Umbilical cord (tissue), 2 donors: ENCODE results near the gene UPP2. TPM values are rescaled to one million over a fixed set of nuclear protein-coding genes. Genes with fewer than 3 reads are reported as not detected.

Experiments
- DNase-seq: peaks from one replicate; pipeline ENCODE4 v3.0.0-alpha.2; 2015; ENCODE audit warnings: low spot score
- total RNA-seq: library from RNA; depleted of rRNA; stranded (reverse); fragments of >200 nt; gene quantifications from one replicate; pipeline ENCODE4 v1.2.3, GENCODE V29; 2014; ENCODE audit warnings: low replicate concordance; ENCODE audit not compliant: insufficient read depth

UPP2 gene
- total RNA-seq, 1 donor from 2014 or later, result 0.24 TPM

DNA sequence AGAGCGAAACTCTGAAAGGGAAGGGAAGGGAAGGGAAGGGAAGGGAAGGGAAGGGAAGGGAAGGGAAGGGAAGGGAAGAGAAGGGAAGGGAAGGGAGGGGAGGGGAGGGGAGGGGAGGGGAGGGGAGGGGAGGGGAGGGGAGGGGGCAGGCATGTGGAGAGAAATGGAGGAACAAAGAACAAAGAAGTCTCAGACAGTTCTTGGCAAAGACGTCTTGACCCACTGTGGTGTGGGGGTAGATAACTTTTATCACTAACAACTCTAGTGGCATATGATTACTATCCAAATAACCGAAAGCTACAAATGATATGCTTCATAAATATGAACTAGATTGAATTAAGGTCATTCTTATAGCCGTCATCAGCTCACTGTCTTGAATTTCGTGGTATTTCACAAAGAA lies 3.2 kb downstream of the UPP2 start:
- no peak for DNase-seq

DNA sequence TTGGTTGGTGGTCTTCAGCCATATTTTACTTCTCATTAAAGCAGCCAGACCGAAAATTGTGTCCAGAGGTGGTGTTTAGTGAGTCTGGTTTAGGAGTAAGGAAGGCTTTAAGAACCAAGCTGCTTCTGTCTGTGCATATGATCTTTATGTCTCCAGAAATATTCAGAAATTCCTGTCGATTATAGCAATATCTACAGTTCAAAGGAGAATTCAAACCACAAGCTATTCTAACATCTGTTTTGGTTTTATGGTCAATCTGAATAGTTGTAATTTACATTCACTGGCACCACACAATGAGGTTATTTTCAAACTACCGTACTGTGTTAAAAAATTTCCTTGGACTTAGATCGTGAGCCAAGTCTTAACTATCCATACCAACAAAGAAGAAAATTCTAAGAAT lies 11.3 kb downstream of the UPP2 start:
- peak; percentile 40 for DNase-seq

DNA sequence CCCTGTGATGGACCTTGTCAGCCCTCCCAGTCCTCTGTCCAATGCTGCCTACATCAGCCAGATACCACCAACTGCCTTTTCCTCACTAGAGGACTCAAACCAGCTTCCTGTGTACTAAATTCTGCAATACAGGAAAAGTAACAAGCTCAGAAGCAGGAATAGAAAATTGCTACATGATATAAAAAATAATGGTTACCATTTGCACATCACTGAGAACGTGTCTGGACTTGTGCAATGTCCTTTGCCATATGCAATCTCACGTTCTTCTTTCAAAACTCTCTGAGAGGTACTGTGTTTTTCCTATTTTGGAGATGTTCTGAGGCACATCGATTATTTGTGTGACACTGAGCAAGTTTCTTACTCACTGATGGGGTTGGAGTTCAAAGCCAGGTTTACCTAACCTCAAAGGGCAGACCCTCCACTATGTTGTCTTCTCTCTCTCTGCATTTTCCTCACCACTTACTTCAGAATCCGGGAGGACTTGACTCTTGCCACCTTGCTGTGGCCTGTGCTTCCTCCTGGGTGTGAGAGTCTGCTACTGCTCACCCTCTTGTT lies 12.1 kb downstream of the UPP2 start:
- DNase-seq, result no peak

DNA sequence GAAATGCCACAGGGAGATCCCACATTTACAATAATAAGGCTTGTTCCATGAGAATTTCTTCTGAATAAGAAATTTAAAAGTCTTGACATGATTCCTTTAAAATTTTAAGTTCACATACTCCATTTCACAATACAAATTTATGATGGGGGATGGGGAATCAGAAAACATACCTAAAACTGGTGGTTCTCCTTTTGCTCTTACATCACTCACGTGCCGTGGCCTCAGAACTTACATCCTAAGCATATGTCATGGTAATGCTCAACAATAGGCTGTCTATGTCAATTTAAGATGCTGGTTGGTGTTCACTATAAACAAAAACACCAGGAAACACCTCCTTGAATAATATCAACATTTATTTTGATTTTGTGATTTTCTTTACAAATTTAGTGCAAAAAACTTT lies 12.8 kb downstream of the UPP2 start:
- no peak for DNase-seq

DNA sequence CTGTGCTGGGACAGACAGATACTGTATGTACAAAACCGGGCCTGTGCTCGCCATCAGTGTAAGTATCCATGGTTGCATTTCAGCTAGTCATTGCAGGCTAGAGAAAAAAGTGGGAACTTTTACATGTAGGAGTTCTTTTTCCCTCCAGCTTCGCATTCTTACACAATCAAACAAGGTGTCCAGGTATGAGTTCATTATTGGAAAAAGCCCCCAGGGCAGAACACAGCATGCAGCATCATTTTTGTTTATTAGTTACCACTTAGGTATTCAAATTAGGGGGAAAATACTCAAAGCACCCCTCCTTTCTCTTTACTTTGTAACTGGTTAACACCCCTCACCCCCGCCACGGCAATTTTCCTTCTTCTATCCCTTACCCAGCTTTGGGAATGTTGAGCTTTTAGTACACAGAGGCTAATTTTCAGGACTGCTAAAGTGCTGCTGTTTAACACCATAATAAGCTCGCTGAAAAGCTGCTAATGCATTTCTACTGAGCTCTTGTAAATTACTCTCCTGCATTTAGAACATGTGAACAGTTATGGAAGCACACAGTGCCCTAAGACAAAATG lies 13.6 kb downstream of the UPP2 start:
- no peak for DNase-seq

DNA sequence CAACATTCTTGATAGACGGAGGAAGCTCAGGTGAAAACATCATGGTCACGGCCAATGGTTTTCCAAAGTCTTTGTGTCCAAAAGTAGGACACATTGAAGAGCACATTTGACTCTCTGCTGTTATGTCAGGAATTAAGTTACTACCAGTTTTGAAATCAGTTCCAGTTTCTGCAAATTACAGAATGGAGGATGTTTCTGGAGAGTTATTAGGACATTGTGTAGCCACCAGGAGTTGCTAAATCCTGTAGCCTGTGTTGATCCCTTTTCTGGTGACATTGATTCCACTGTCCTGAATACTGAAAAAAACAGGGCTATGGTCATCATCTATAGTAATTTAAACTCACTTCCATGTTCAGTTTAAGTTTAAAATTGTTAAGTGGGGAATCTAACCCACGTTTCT lies 15.3 kb downstream of the UPP2 start:
- no peak for DNase-seq

DNA sequence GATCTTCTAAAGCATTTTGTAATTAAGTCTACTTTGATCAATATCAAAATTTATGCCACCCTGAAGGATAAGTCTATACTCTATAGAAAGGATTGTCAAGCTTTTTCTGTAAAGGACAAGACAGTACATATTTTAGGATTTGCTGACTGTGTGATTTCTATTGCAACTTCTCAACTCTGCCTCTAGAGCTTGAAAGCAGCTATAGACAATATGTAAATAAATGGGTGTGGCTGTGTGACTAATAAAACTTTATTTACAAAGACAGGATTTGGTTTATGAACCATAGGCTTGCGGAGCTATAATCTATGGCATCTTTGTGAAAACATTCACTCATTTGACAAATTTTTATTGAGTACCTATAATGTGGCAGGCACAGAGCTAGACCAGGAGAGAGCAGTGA lies 18.4 kb downstream of the UPP2 start:
- DNase-seq, result no peak

DNA sequence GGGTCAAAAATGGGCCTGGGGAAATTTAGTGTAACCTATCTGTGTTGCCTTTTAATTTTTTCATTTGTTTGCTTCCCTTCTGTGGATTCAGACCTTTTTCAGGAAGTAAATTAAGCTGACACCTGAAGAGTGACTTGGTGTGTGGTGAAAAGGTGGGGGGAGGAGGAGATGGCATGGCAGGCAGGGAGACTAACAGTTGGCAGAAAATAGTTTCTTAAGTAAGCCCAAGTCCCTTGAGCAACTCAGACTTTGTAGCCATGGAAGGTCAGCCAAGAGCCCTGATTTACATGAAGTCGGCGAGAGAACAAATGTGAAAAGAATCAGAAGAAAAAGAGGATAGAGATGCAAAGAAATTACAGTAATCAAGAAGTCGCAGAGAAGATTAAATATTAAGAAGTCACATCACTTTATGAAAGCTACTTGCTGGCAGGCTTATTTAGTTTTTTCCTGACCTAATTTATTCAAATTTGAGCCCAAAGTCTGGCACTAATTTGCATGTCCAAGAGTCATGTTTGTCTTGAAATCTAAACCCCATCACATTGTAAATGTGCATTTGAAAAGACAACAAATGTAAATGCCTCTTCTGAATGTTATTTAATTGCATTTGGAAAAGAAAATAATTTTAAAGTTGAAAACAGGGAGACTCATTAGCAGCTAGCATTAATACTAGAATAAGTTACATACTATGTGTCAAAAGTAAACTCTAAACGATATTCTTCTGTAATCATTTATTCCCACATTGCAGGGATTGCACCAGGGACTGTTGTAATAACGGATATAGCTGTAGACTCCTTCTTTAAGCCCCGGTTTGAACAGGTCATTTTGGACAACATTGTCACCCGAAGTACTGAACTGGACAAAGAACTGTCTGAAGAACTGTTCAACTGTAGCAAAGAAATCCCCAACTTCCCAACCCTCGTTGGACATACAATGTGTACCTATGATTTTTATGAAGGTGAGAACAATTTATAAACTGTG lies 19.3 kb downstream of the UPP2 start:
- DNase-seq, result no peak

DNA sequence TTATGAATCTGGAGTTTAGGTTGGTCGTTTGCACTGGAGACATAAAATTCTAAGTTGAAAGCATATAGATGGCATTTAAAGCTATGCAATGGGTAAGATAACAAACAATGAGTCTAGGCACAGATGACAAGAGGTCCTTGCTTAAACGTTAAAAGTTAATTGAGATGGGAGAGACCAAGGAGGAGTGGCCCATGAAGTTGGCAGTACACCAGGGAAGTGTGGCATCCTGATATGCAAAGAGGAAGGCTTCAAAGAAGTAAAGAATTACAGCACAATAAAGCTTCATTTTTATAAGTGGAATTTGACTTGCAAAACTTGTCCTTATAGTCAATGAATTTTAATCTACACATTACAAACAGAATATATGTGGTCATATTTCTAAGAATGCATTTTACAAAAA lies 23.2 kb downstream of the UPP2 start:
- DNase-seq, result no peak

DNA sequence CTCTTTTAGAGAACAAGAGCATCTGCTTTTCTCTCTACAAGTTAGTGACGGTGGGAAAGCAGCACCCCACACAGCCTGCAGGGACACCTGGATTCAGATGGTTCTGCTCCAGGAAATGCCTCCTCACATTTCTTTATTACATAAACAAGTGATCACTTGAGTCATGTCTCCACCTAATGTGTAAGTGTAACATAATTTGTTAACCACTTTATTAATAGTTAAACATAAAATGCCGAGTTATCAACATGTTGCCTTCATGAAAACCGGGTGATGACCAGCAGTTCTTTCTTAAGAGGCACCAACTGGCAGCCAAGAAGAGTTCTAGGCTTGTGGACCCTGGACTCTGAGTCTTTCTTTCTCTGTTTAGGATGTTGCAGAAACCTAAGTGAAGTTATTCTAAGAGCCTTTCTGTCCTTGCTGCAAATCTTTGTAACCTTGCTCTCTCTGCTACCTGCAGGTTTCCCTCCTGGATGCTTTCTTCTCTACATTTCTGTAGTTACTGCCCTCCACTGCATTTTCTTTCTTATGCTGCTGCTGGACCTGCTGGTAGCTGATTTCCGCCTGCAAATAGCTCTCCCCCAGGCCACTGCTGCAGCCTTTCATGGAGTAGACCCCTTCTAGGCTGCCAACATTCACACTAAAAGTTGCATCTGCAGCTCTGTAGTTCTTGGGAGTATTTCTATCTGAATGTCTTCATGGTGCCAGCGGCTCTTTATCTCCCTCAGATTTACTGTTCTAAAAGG lies 24.3 kb downstream of the UPP2 start:
- DNase-seq, result no peak

DNA sequence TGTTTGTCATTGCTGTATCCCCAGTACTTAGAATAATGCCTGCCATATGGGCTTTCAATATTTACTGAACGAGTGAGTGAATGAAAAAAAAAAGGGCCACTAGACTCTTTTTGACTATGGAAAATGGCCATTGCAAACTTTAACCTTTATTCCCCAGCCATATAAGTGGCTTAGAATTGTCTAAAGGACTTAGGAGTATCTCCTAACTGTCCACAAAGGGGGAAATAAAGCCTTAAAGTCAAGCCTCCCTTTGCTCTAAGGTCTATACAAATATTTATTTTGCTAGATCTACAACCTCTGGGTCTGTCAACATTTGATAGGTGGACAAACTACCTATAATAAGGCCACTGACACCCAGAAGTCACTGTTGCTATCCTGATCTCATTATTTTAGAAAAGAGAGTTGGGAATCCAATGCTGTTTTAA lies 25.7 kb downstream of the UPP2 start:
- DNase-seq, result no peak

DNA sequence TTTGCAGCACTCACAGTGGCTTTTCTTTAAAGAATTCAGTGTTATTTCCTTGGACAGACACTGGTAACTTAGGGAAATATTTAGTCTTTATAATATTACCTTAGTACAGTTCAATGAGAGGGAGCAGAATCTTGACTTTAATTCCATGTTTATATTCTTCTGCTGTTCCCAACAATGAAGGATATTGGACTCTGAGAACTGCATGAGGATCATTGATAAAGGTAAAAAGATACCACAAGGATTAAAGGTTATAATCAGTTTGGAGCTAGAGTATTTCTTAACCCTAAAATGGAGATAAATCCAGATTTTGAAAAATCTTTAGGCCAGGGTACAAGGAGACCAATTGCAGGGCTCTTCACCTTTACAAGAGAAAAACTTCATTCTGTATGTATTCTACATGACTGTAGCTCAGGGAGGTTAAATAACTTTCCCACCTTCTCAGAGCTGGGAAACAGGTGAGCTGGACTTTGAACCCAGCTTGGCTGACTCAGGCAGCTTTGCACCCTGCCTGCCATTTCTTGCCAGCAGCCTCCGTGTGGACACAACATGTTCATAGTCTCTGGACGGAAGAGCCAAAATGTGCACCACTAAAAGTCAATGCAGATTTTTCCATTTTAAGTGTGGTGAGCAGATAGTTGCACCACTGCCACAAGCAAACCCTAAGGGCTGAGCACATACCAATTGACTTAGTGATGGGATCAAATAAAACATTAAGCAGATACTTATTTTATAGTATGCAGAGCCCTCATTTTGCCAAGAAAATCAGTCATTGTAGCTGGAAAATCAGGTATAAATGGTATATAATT lies 26.7 kb downstream of the UPP2 start:
- DNase-seq, result peak; percentile 24

DNA sequence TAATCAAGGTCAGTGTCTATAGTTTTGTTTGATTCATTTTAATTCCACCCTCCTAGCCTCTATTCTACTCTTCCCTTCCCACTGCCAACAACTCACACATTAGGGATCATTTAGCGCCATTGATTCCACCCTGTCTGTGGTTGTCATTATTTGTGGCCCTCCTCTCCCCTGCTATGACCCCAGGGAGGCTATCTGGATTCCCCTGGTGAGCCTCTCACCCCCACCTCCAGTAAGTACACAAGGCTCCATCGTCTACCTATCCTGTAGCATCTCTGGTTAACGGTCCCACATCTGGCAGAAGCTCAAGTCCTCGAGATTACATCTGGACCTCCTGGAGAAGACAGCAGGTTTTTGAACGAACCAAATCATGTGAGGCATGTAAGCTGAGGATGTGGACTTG lies 27.4 kb downstream of the UPP2 start:
- DNase-seq, result no peak

DNA sequence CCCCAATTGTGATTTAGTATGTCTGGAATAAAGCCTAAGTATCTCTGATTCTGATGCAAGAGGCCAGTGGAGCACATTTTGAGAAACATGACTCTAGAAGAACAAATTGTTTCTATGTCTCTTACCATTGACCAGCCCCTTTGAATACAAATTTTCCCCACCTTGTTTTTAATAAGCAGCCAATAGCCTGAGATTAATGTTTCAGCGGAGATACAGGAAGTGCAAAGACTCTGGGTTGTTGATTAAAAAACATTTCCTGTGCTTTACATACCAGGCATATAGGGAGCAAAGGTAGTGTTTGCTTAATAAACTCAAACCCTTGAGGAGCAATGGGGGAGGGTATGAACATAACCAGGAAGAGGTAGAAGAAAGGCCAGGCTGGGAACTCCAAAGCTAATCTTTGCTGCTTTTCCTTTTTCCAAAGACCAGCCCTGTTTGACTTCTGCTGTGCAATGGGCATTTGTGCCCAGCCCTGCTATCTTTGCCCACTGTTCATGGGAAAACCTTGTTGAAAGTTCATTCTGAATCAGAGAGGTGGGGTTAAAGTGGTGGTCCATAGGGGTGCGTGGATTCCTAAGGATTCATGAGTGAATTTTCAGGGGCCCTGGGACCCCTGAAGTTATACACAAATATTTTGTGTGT lies 29.3 kb downstream of the UPP2 start:
- peak; percentile 29 for DNase-seq

DNA sequence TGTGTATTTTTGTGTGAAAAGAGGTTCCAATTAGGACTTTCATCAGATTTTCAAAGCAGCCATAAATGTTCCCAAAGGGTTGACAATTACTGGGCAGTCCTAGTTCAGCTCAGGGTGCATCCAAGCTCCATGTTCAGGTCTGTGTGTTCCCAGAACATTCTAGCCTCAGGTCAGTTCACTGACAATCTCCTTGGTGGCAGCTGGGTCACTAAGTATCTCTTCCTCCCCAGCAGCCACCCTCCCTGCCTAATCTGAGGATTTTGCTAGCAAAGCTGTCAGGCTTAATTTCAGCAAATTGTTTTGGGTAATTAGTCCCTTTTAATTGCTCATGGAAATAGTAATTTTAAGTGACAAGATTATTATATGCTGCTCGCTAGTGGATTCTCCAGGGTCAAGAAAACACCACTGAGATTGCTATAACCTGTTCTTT lies 29.8 kb downstream of the UPP2 start:
- no peak for DNase-seq

DNA sequence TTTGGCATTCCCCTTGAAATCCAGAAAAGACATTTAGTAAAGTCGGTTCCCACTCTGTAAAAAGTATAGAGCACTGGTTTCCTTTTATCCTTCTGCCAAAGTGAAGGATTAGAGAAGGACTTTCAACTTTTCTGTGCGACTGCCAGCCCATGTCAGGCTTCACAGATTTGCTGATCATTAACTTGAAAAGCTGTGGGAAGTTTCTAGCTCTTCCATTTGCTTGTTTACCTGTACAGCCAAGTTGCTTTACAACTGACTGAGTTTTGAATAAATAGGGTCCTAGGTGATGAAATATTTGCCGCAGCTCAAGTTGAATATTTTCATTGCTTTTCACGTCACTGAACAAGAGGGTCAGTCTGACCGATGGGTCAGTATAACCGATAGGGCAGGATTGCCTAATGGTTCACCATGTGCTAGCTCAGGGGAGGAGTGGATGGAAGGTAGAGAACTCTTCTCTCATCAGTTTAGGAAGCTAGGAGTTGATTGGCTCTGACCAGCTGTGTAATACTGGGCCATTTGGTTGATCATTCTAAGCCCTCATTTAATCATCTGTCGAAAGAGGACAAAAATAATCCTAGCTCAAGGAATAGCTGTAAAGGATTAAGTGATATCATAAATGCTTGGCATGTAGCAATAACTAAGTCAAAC lies 30.4 kb downstream of the UPP2 start:
- no peak for DNase-seq

DNA sequence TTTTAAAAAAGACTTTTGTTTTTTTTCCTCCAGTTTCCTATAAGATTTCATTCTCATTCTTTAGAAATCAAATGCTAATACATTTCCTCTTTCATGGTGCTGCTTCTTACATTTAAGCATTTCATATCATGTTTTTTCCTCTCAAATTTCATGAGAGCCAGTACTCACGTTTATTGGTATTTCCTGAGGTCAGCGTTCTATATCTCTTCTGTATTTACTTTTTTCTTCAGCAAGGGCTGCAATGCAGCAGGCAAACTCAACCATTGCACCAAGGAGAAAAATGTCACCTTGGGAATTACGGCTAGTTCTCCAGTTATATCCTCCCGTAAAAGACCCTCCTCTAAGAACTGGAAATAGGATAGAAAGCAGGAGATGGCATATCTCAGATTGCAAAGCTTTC lies 32.4 kb downstream of the UPP2 start:
- DNase-seq, result no peak

DNA sequence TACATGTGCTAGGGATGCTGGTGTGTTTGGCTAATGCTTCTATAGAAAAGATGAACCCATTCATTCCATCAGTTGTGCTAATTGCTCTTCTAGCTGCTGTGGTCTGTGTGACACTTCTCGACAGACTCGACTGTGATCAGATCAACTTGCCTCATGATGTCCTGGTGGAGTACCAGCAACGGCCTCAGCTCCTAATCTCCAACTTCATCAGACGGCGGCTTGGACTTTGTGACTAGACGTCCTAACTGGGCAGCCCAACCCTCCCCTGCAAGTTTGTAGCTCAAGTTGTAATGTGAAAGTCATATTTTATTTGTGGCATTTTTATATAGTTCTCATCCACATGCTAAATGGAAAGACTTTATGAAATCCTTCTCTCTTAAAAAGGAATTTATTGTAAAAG lies 33.0 kb downstream of the UPP2 start:
- peak; percentile 20 for DNase-seq

DNA sequence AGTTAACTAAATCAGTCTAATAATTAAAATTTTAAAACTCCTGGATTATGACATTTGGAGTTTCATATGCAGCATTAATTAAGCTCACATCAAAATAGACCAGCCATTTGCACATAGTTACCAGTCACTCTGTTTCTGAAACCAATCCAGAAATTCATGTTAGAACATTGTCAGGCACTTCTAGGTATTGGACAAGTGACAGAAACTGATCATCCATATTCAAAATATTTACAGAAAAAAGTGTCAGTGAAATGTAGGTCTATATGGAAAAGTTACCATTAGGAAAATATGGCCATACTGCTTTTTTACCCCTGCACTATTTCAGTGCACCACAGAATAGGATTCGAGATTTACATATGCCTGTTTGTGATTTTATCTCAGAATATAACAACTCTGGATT lies 33.4 kb downstream of the UPP2 start:
- DNase-seq, result no peak

DNA sequence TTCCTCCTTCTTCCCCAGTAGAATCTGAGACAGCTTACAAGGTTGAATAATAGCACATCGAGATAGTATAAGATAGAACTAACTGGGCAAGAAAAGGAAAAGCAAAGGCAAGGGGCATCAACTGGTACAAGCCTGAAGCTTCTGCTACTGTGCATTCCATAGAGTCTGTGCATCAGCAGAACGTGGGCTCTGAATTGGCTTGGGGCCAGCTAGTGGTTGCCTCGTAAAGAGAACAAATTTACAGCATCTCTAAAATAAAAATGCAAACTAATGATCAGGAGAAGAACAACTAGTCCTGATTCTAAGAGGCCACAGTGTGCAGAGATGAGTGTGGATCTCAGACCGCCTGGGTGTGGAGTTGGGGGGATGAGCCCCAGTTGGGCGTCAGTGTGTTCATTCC lies 36.6 kb downstream of the UPP2 start:
- DNase-seq, result no peak
